HG02623 (cell line): Measurements from ENCODE around the gene VSNL1.
A peak's percentile ranks its signal among the peaks of the same experiment; 100 is the strongest.

ENCODE experiments used
- ATAC-seq: cut with Tn5 transposase; IDR thresholded peaks from one replicate; pipeline ENCODE4 v1.9.1; 2021; ENCODE audit warnings: moderate library complexity; ENCODE audit not compliant: unreplicated experiment

The VSNL1 gene

GRCh38 chr2:17540093-17540812 lies at the start of gene VSNL1:
Gene VSNL1, plus strand, starts transcription at chr2:17540696. Its CDS starts 51,379 bp downstream, at chr2:17592075.
- ATAC-seq, result no peak

- no peak for ATAC-seq
These were observed 44.9 kb upstream of the VSNL1 start for GRCh38 chr2:17495590-17495989.

GRCh38 chr2:17497718-17498117 lies 42.8 kb upstream of the VSNL1 start:
- ATAC-seq, result no peak

GRCh38 chr2:17506736-17507616 lies 33.5 kb upstream of the VSNL1 start:
- ATAC-seq, result no peak

GRCh38 chr2:17515652-17516051 lies 24.8 kb upstream of the VSNL1 start:
- ATAC-seq, result peak; percentile 36

- ATAC-seq, result peak; percentile 16
These were observed 22.9 kb upstream of the VSNL1 start for GRCh38 chr2:17517481-17518211.

GRCh38 chr2:17518212-17519154 lies 22.0 kb upstream of the VSNL1 start, which contains the start of gene RAD51AP2:
Gene RAD51AP2, minus strand, starts transcription at chr2:17518440. Its CDS starts 25 bp downstream, at chr2:17518415.
- ATAC-seq, result peak; percentile 79

GRCh38 chr2:17519486-17519885 lies 21.0 kb upstream of the VSNL1 start:
- no peak for ATAC-seq

- no peak for ATAC-seq
These were observed 19.7 kb upstream of the VSNL1 start for GRCh38 chr2:17520761-17521160.

- ATAC-seq, result no peak
These were observed 18.9 kb upstream of the VSNL1 start for GRCh38 chr2:17521621-17522020.

- ATAC-seq, result no peak
These were observed 18.2 kb upstream of the VSNL1 start for GRCh38 chr2:17522303-17522702.

- no peak for ATAC-seq
These were observed 10.7 kb upstream of the VSNL1 start for GRCh38 chr2:17529771-17530170.

- no peak for ATAC-seq
These were observed 7.0 kb upstream of the VSNL1 start for GRCh38 chr2:17533546-17533945.

- no peak for ATAC-seq
These were observed 4.1 kb upstream of the VSNL1 start for GRCh38 chr2:17536416-17536815.

- ATAC-seq, result peak; percentile 20
These were observed 2.3 kb upstream of the VSNL1 start for GRCh38 chr2:17538022-17538843.

GRCh38 chr2:17538844-17539554 lies 1.5 kb upstream of the VSNL1 start:
- ATAC-seq, result peak; percentile 39

GRCh38 chr2:17539611-17540092 lies 844 bp upstream of the VSNL1 start:
- ATAC-seq, result no peak

GRCh38 chr2:17540813-17541530 lies 476 bp downstream of the VSNL1 start:
- ATAC-seq, result no peak
